ENCODE data around the gene MYO1B.

DNA sequence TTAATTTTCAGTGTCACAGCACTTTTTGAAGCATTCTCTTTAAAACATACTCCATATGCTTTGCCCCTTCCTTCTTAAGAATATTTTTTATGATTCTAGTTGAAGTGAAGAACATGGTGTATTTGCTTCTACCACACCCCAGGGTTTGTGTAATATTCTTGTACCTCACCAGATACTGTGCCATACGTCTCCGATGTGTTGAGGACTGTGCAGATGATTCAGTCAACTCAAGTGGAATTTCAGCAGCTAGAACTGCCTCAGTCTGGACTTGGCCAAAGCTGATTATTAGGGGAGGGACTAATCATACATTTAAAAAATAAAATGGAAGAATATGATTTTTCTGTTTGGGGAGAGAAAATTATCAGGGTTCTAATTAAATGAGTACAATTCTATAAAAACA is 115.7 kb downstream of the MYO1B start:
- TF ChIP-seq CTCF (conservative IDR thresholded peaks at IDR 0.05 in 1 of 2, IDR thresholded peaks at IDR 0.05 in 1 of 2; ENCODE audit: extremely low read depth in 1 of 2, insufficient read depth in 1 of 2, low read depth in 1 of 2, low read length in 2 of 2) (no peak), EZH2 (IDR thresholded peaks at IDR 0.05; ENCODE audit: borderline replicate concordance, low read length) (no peak)
